ENCODE data around the gene VPS50.
"Not testable (repeated sequence)": the region's sequence is repeated elsewhere in the genome, so short reads cannot be mapped to it uniquely, and the experiment has no call there.

VPS50 gene

GRCh38 chr7:93350338-93350737 is 118.2 kb downstream of the VPS50 start:
- no peak for DNase-seq

- DNase-seq = no peak
These were observed 120.7 kb downstream of the VPS50 start for GRCh38 chr7:93352881-93353280.

- DNase-seq = no peak
These were observed 122.6 kb downstream of the VPS50 start for GRCh38 chr7:93354815-93355214.

- no peak for DNase-seq
These were observed 127.5 kb downstream of the VPS50 start for GRCh38 chr7:93359520-93360198.

GRCh38 chr7:93361853-93362252 is 129.7 kb downstream of the VPS50 start:
- no peak for DNase-seq

GRCh38 chr7:93364806-93365205 is 132.6 kb downstream of the VPS50 start:
- no peak for DNase-seq

- no peak for DNase-seq
These were observed 133.2 kb downstream of the VPS50 start for GRCh38 chr7:93365341-93365740.

GRCh38 chr7:93366816-93367215 is 134.7 kb downstream of the VPS50 start:
- no peak for DNase-seq

GRCh38 chr7:93367254-93367653 is 135.1 kb downstream of the VPS50 start:
- DNase-seq = no peak

- not testable (repeated sequence) for DNase-seq
These were observed 138.8 kb downstream of the VPS50 start for GRCh38 chr7:93370937-93371336.

GRCh38 chr7:93373537-93373936 is 141.4 kb downstream of the VPS50 start:
- no peak for DNase-seq

GRCh38 chr7:93374345-93374940 is 142.3 kb downstream of the VPS50 start:
- DNase-seq = peak; percentile 38

GRCh38 chr7:93375603-93376002 is 143.4 kb downstream of the VPS50 start:
- DNase-seq = no peak

- no peak for DNase-seq
These were observed 146.1 kb downstream of the VPS50 start for GRCh38 chr7:93378131-93378760.

GRCh38 chr7:93382362-93382761 is 150.2 kb downstream of the VPS50 start:
- no peak for DNase-seq

- DNase-seq = no peak
These were observed 158.5 kb downstream of the VPS50 start for GRCh38 chr7:93390660-93391059.

- DNase-seq = no peak
These were observed 160.8 kb downstream of the VPS50 start for GRCh38 chr7:93392984-93393383.

- DNase-seq = no peak
These were observed 167.5 kb downstream of the VPS50 start for GRCh38 chr7:93399642-93400041.

GRCh38 chr7:93402944-93403343 is 170.8 kb downstream of the VPS50 start:
- no peak for DNase-seq

- no peak for DNase-seq
These were observed 175.1 kb downstream of the VPS50 start for GRCh38 chr7:93407239-93407638.

- no peak for DNase-seq
These were observed 177.2 kb downstream of the VPS50 start for GRCh38 chr7:93409324-93409723.
